Measurements from ENCODE around the gene OSGIN1.

DNA sequence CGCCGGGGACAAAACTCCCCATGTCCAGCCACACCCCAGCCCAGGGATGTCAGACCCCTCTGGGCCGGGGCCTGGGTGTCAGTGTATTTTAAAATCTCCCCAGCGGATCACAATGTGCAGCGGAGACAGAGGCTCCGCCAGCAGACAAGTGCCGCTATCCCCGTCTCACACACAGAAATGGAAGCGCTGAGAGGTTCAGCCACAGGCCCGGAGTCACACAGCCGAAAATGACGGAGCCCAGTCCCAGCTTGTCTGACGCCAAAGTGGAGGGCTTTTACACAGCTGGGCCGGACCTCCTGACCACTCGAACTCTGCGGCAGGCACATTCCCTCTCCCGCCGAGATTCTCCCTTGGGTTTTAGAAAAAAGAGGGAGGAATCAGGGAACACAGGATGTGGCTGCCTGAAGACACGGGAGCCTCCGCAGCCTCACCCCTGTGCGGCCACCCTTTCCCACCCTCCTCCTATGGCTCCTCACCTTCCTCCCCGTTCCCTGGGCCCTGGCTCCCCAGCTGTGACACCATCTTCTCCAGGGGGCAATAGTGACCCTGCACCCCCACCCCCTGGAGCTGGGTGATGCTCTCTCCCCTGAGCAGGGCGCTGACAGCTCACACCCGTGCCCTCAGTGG lies 6.8 kb upstream of the OSGIN1 start:
- TF ChIP-seq, protein P1, sequence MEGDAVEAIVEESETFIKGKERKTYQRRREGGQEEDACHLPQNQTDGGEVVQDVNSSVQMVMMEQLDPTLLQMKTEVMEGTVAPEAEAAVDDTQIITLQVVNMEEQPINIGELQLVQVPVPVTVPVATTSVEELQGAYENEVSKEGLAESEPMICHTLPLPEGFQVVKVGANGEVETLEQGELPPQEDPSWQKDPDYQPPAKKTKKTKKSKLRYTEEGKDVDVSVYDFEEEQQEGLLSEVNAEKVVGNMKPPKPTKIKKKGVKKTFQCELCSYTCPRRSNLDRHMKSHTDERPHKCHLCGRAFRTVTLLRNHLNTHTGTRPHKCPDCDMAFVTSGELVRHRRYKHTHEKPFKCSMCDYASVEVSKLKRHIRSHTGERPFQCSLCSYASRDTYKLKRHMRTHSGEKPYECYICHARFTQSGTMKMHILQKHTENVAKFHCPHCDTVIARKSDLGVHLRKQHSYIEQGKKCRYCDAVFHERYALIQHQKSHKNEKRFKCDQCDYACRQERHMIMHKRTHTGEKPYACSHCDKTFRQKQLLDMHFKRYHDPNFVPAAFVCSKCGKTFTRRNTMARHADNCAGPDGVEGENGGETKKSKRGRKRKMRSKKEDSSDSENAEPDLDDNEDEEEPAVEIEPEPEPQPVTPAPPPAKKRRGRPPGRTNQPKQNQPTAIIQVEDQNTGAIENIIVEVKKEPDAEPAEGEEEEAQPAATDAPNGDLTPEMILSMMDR (IDR thresholded peaks at IDR 0.05) = no peak
- no peak for TF ChIP-seq EZH2 (IDR thresholded peaks at IDR 0.05; ENCODE audit: borderline replicate concordance, insufficient read depth, low read depth, low read length, poor library complexity, severe bottlenecking)

Data from B cell (primary cell).